ENCODE results near the gene DDX6. TPM values are rescaled to one million over a fixed set of nuclear protein-coding genes. Genes with fewer than 3 reads are reported as not detected.

DDX6 gene, protein sequence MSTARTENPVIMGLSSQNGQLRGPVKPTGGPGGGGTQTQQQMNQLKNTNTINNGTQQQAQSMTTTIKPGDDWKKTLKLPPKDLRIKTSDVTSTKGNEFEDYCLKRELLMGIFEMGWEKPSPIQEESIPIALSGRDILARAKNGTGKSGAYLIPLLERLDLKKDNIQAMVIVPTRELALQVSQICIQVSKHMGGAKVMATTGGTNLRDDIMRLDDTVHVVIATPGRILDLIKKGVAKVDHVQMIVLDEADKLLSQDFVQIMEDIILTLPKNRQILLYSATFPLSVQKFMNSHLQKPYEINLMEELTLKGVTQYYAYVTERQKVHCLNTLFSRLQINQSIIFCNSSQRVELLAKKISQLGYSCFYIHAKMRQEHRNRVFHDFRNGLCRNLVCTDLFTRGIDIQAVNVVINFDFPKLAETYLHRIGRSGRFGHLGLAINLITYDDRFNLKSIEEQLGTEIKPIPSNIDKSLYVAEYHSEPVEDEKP
- total RNA-seq: 100 to 1,000 TPM in 2 of 4 donors, 10 to 100 TPM in 2; 73.4 to 125 (median 98.2) TPM

DNA sequence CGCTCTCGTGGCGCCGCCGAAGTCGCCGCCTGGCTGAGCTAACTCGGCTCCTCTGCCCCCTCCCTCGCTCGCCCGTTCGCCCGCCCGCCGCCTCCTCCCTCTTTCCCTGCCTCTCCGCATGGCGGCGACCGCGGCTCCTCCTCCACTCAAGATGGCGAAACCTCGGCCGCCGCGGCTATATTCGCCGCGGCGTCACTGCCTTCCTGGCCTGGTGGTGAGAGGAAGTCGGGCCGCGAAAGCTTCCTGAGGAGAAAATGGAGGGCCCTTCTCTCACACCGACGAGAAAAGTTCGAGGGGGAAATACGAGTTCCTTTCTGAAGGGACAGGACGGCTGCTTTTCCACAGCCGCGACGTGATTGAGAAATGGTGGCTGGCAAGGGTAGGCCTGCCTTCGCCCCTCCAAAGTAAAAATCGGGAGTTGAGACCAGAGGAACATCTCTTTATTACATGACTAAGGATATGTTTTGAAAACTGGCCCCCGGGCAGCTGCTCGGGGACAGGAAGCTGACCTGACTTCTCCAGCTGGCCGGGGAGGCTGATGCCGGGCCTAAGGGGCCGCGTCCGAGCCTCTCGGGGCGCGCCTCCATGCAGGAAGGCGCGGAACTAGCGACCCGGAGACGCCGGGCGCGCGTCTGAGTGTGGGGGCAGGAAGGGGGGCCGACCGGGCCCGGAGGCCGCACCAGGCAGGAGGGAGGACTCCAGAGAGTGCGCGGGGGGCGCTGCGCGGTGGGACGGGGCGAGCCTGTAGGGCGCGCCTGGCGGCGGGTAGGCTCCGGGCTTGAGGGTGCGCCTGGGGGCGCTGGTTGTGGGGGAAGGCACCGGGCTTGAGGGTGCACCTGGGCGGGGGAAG is at the start of gene DDX6:
DDX6 (minus strand) TSS at position 54 of the 850 bp plus-strand sequence. CDS start 4,913 bp downstream, outside the sequence.
- ATAC-seq: peak; percentile 78 to 86
- in situ Hi-C loops (cut with MboI; ENCODE audit: low sequenced_read_pairs in 4 of 4): loop anchor here in 1 of 4 donors (25.0 kb wide), 2 partner anchors 104 to 146 kb away; partner anchors contain the start of genes BCL9L and TREH

DNA sequence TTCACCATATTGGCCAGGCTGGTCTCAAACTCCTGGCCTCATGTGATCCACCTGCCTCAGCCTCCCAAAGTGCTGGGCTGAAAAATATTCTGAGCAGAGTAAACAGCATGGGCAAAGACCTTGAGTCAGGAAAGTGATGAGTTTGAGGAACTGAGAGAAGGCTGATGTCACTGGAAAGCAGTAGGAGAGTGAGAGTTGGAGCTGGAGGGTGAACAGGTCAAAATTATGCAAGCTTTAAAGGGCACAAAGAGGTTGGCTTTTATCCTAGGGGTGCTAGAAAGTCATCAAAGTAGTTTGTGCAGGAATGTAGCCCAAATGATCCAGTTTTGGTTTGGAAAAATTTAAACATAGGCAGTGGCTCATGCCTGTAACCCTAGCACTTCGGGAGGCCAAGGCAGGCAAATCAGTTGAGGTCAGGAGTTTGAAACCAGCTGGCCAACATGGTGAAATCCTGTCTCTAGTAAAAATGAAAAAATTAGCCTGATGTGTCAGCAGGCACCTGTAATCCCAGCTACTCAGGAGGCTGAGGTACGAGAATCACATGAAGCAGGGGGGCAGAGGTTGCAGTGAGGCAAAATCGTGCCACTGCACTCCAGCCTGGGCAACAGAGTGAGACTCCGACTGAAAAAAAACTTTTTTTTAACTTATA is 48.1 kb upstream of the DDX6 start:
- TF ChIP-seq POLR2A (IDR thresholded peaks at IDR 0.05): no peak
- TF ChIP-seq, protein P1, sequence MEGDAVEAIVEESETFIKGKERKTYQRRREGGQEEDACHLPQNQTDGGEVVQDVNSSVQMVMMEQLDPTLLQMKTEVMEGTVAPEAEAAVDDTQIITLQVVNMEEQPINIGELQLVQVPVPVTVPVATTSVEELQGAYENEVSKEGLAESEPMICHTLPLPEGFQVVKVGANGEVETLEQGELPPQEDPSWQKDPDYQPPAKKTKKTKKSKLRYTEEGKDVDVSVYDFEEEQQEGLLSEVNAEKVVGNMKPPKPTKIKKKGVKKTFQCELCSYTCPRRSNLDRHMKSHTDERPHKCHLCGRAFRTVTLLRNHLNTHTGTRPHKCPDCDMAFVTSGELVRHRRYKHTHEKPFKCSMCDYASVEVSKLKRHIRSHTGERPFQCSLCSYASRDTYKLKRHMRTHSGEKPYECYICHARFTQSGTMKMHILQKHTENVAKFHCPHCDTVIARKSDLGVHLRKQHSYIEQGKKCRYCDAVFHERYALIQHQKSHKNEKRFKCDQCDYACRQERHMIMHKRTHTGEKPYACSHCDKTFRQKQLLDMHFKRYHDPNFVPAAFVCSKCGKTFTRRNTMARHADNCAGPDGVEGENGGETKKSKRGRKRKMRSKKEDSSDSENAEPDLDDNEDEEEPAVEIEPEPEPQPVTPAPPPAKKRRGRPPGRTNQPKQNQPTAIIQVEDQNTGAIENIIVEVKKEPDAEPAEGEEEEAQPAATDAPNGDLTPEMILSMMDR (IDR thresholded peaks at IDR 0.05 in 4 of 5, conservative IDR thresholded peaks at IDR 0.05 in 1 of 5): no peak
- Histone ChIP-seq H3K9me3 (no peaks in the 10 kb centered on the region), H3K27me3 (no peaks in the 10 kb centered on the region), H3K4me1 (peaks cover 0 to 10% of the 10 kb centered on the region in 2 donors), H3K36me3 (no peaks in the 10 kb centered on the region), H3K27ac (no peak overlapping the region), H3K4me3 (no peak overlapping the region)
- ATAC-seq: no peak
- no peak for DNase-seq
- in situ Hi-C loops (cut with MboI; ENCODE audit: low sequenced_read_pairs in 4 of 4): no loop called here
- intact Hi-C loops (cut with DNase I; ENCODE audit: low total_unique reads): no loop called here

More for the DNA sequence above, at the start of gene DDX6:
- Histone ChIP-seq H3K36me3 (no peaks in the 10 kb centered on the region), H3K4me3 (peak within 1 kb of the TSS; percentile 80 to 96 (median 86)), H3K27ac (peak within 1 kb of the TSS; percentile 93 to 100 (median 98)), H3K4me1 (peaks cover 27% of the 10 kb centered on the region in 2 donors), H3K27me3 (no peaks in the 10 kb centered on the region), H3K9me3 (no peaks in the 10 kb centered on the region)
- DNase-seq: peak; percentile 86 to 89
- TF ChIP-seq, protein P1 (IDR thresholded peaks at IDR 0.05 in 4 of 5, conservative IDR thresholded peaks at IDR 0.05 in 1 of 5): peak; percentile 15 to 57 (median 37)
- peak; percentile 82 to 90 for TF ChIP-seq POLR2A (IDR thresholded peaks at IDR 0.05)
- intact Hi-C loops (cut with DNase I; ENCODE audit: low total_unique reads): loop anchor here (1.0 to 2.0 kb wide), 2 partner anchors 78 to 101 kb away; no protein-coding TSS in a partner anchor

DNA sequence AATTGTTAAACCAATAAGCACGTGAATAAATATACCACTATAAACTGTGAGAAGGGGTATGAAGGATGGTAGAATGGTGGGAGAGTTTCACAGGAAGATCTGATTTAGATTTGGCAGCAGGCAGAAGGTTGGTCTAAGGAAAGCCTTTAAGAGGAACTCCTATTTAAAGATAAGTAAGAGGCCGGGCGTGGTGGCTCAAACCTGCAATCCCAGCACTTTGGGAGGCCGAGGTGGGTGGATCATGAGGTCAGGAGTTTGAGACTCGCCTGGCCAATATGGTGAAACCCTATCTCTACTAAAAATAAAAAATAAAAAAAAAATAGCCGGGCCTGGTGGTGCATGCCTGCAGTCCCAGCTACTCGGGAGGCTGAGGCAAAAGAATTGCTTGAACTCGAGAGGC is 46.9 kb upstream of the DDX6 start:
- H3K4me3 ChIP-seq: no peak overlapping the region
- intact Hi-C loops (cut with DNase I; ENCODE audit: low total_unique reads) (no loop called here), in situ Hi-C loops (cut with MboI; ENCODE audit: low sequenced_read_pairs in 4 of 4) (no loop called here)
- no peaks in the 10 kb centered on the region for H3K9me3 ChIP-seq
- H3K27me3 ChIP-seq: no peaks in the 10 kb centered on the region
- no peak overlapping the region for H3K27ac ChIP-seq
- H3K36me3 ChIP-seq: no peaks in the 10 kb centered on the region
- DNase-seq (no peak), ATAC-seq (no peak)
- TF ChIP-seq, protein P1 (IDR thresholded peaks at IDR 0.05 in 4 of 5, conservative IDR thresholded peaks at IDR 0.05 in 1 of 5): no peak
- no peak for TF ChIP-seq POLR2A (IDR thresholded peaks at IDR 0.05)
- H3K4me1 ChIP-seq: peaks cover 0 to 10% of the 10 kb centered on the region in 2 donors

DNA sequence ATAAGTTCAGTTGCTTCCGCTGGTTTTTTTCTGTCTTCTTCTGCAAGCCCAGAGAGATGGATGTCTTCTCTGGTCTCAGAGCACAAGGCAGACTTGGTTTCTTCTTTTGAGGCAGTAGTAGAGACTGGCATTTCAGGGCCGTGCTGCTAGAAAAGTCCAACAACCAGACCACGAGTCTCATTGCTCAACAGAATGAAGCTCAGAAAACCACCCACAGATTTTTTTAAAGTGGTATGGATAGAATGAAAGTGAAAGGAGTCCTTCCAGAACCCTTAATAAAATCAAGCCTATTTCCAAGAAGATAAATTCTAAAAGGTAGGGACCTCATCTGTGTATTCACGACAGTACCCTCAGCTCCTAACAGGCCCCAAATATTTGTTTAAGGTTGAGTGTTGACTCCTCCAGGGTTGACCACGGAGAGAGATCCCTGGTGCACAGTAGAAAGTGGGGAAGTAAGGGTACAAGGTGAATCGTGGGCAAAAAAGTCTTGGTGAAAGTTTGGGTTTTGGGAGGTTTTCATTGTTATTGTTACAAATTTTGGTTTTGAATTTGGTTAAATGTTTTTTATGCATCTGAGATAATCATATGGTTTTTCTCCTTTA is 43.6 kb upstream of the DDX6 start:
- no peaks in the 10 kb centered on the region for H3K4me1 ChIP-seq
- TF ChIP-seq, protein P1 (IDR thresholded peaks at IDR 0.05 in 4 of 5, conservative IDR thresholded peaks at IDR 0.05 in 1 of 5): no peak
- no peak for TF ChIP-seq POLR2A (IDR thresholded peaks at IDR 0.05)
- no peaks in the 10 kb centered on the region for H3K27me3 ChIP-seq
- no peak overlapping the region for H3K27ac ChIP-seq
- DNase-seq (no peak), ATAC-seq (no peak)
- in situ Hi-C loops (cut with MboI; ENCODE audit: low sequenced_read_pairs in 4 of 4): no loop called here
- no peak overlapping the region for H3K4me3 ChIP-seq
- H3K36me3 ChIP-seq: no peaks in the 10 kb centered on the region
- intact Hi-C loops (cut with DNase I; ENCODE audit: low total_unique reads): no loop called here
- H3K9me3 ChIP-seq: no peaks in the 10 kb centered on the region

Data from gastrocnemius medialis (tissue), 4 donors.